Neuronal stem cell (in vitro differentiated cells): Measurements from ENCODE around the gene LHFPL2.
A peak's percentile ranks its signal among the peaks of the same experiment; 100 is the strongest.

Source experiments
- DNase-seq: peaks from one replicate; pipeline ENCODE4 v3.0.0-alpha.2; 2013; ENCODE audit warnings: low spot score
- H2AFZ ChIP-seq: one replicate; pipeline ENCODE4 v1.6.1; 2013; ENCODE audit warnings: mild to moderate bottlenecking, low read length, inconsistent platforms
- H2AK5ac ChIP-seq: 2 replicates; pipeline ENCODE4 v1.6.1; 2013; ENCODE audit warnings: low read depth, mild to moderate bottlenecking, inconsistent platforms, low read length, moderate library complexity, mixed read lengths
- H2BK120ac ChIP-seq: 2 replicates; pipeline ENCODE4 v1.6.1; 2013; ENCODE audit warnings: low read depth, mild to moderate bottlenecking, inconsistent platforms, low read length, moderate library complexity, mixed read lengths
- H2BK12ac ChIP-seq: one replicate; pipeline ENCODE4 v1.6.1; 2013; ENCODE audit warnings: low read length, inconsistent platforms
- H2BK15ac ChIP-seq: 2 replicates; pipeline ENCODE4 v1.6.1; 2013; ENCODE audit warnings: mild to moderate bottlenecking, low read length, inconsistent platforms, mixed read lengths
- H2BK5ac ChIP-seq: one replicate; pipeline ENCODE4 v1.6.1; 2013; ENCODE audit warnings: inconsistent platforms, mild to moderate bottlenecking, low read length, moderate library complexity
- H3K14ac ChIP-seq: one replicate; pipeline ENCODE4 v1.6.1; 2013; ENCODE audit warnings: low read length, inconsistent platforms
- H3K18ac ChIP-seq: 2 replicates; pipeline ENCODE4 v1.6.1; 2013; ENCODE audit warnings: low read length, inconsistent platforms
- H3K23ac ChIP-seq: 2 replicates; pipeline ENCODE4 v1.6.1; 2013; ENCODE audit warnings: low read depth, mild to moderate bottlenecking, mixed read lengths, low read length, inconsistent platforms; ENCODE audit not compliant: poor library complexity
- H3K27ac ChIP-seq: replicated peaks from 3 replicates; pipeline ENCODE4 v1.5.1; 2013; ENCODE audit warnings: low read length, inconsistent platforms
- H3K27me3 ChIP-seq, 3 experiments: 2 replicates each; pipeline ENCODE4 v1.6.1; 2013; ENCODE audit warnings: low read length in 3 of 3, mild to moderate bottlenecking in 2 of 3, inconsistent platforms in 1 of 3, low read depth in 1 of 3, mixed read lengths in 1 of 3, moderate library complexity in 1 of 3; ENCODE audit not compliant: control insufficient read depth in 3 of 3, insufficient read depth in 3 of 3
- H3K36me3 ChIP-seq, 2 donors: replicated peaks in 1 of 2; 2 replicates each; pipeline ENCODE4 v1.6.1; 2013; ENCODE audit warnings: low read length in 2 of 2; ENCODE audit not compliant: control insufficient read depth in 2 of 2, insufficient read depth in 2 of 2
- H3K4ac ChIP-seq: 2 replicates; pipeline ENCODE4 v1.6.1; 2013; ENCODE audit warnings: inconsistent platforms, mild to moderate bottlenecking, low read length, moderate library complexity
- H3K4me1 ChIP-seq, 2 donors: 1 replicate in 1 of 2; 2 replicates in 1 of 2; pipeline ENCODE4 v1.6.1; 2013; ENCODE audit warnings: low read length in 2 of 2, low read depth in 1 of 2; ENCODE audit not compliant: control insufficient read depth in 2 of 2, insufficient read depth in 1 of 2
- H3K4me2 ChIP-seq: one replicate; pipeline ENCODE4 v1.6.1; 2013; ENCODE audit warnings: mild to moderate bottlenecking, low read length, inconsistent platforms; ENCODE audit not compliant: insufficient read depth, poor library complexity, severe bottlenecking
- H3K4me3 ChIP-seq, 2 donors: 2 replicates each; pipeline ENCODE4 v1.5.1; 2013; ENCODE audit warnings: low read length in 2 of 2, mild to moderate bottlenecking in 2 of 2, inconsistent platforms in 1 of 2, moderate library complexity in 1 of 2
- H3K79me1 ChIP-seq: one replicate; pipeline ENCODE4 v1.6.1; 2013; ENCODE audit warnings: low read depth, mild to moderate bottlenecking, inconsistent platforms, low read length, moderate library complexity
- H3K9ac ChIP-seq: one replicate; pipeline ENCODE4 v1.6.1; 2013; ENCODE audit warnings: mild to moderate bottlenecking, low read depth, low read length, inconsistent platforms; ENCODE audit not compliant: poor library complexity
- H3K9me3 ChIP-seq, 2 donors: replicated peaks in 1 of 2; 2 replicates each; pipeline versions ENCODE3 to v1.6.1; 2013; ENCODE audit warnings: low read length in 2 of 2, mild to moderate bottlenecking in 2 of 2, inconsistent platforms in 1 of 2, low read depth in 1 of 2, mixed read lengths in 1 of 2, moderate library complexity in 1 of 2; ENCODE audit not compliant: control insufficient read depth in 2 of 2, insufficient read depth in 1 of 2
- H4K8ac ChIP-seq: one replicate; pipeline ENCODE4 v1.6.1; 2013; ENCODE audit warnings: low read depth, mild to moderate bottlenecking, inconsistent platforms, low read length, moderate library complexity
- H4K91ac ChIP-seq: one replicate; pipeline ENCODE4 v1.6.1; 2013; ENCODE audit warnings: low read length, low read depth, mild to moderate bottlenecking, inconsistent platforms; ENCODE audit not compliant: poor library complexity
- WGBS, 2 donors: extraction: QIAGEN DNeasy Blood & Tissue Kit; methylation state at CpG; one replicate each; pipeline ENCODE4 v1.1.7; 2013; ENCODE audit warnings: missing lambda C conversion rate in 2 of 2, mixed read lengths in 1 of 2; ENCODE audit not compliant: insufficient read length in 2 of 2, insufficient replicate concordance in 1 of 2; ENCODE audit errors: extremely low coverage in 2 of 2; 5-methylcytosine and 5-hydroxymethylcytosine counted together

The LHFPL2 gene

DNA sequence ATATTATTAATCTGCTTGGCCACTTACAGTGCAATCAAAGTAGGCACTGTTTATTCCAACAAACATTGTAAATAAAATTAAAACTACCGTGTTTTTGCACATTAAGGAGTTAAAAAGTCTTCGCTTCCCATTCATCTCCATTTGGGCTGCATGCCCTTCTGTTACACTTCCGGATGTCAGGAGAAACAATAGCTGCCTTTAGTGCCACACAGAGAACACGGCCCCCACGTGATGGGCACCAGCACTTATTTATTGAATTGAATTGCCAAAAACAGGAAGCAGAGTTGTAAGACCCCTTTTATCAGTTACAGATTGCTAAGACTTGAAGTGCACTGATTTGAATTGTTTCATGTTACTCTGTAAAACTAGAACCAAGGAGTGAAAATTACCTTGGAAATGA is 80.4 kb downstream of the LHFPL2 start:
- no peak for DNase-seq
- Histone ChIP-seq H3K18ac (no peak overlapping the region), H3K4ac (no peak overlapping the region), H2BK12ac (no peak overlapping the region), H2BK120ac (no peak overlapping the region), H3K27ac (no peak overlapping the region), H3K9ac (no peak overlapping the region), H4K91ac (no peak overlapping the region), H3K4me2 (no peak overlapping the region), H3K4me3 (no peak overlapping the region), H2AFZ (peak overlapping the region; percentile 65), H3K9me3 (peaks cover 0 to 3% of the 10 kb centered on the region in 2 donors), H2BK15ac (no peak overlapping the region), H3K14ac (no peak overlapping the region), H2BK5ac (no peak overlapping the region), H3K23ac (no peak overlapping the region), H3K36me3 (peaks cover 0 to 11% of the 10 kb centered on the region in 2 donors), H3K79me1 (no peaks in the 10 kb centered on the region), H4K8ac (no peak overlapping the region), H3K4me1 (peaks cover 11 to 23% of the 10 kb centered on the region in 2 donors), H2AK5ac (no peak overlapping the region), H3K27me3 (no peaks in the 10 kb centered on the region)
- WGBS, 2 donors, result no CpG with 5 or more reads among the region's 5 CpGs

- Histone ChIP-seq H2BK120ac (no peak overlapping the region), H2AFZ (no peak overlapping the region), H4K8ac (no peak overlapping the region), H3K9ac (no peak overlapping the region), H3K36me3 (peaks cover 0 to 11% of the 10 kb centered on the region in 2 donors), H4K91ac (no peak overlapping the region), H2BK15ac (no peak overlapping the region), H3K4ac (no peak overlapping the region), H3K4me2 (no peak overlapping the region), H2BK12ac (no peak overlapping the region), H3K27ac (no peak overlapping the region), H3K9me3 (peaks cover 0 to 3% of the 10 kb centered on the region in 2 donors), H2AK5ac (no peak overlapping the region), H3K27me3 (no peaks in the 10 kb centered on the region), H3K14ac (no peak overlapping the region), H3K4me1 (peaks cover 11 to 23% of the 10 kb centered on the region in 2 donors), H3K4me3 (no peak overlapping the region), H3K79me1 (no peaks in the 10 kb centered on the region), H3K23ac (no peak overlapping the region), H3K18ac (no peak overlapping the region), H2BK5ac (no peak overlapping the region)
- DNase-seq, result no peak
- no CpG with 5 or more reads among the region's 3 CpGs for WGBS, 2 donors
Observed at GRCh38 chr5:78567617-78568016, 81.0 kb downstream of the LHFPL2 start.

DNA sequence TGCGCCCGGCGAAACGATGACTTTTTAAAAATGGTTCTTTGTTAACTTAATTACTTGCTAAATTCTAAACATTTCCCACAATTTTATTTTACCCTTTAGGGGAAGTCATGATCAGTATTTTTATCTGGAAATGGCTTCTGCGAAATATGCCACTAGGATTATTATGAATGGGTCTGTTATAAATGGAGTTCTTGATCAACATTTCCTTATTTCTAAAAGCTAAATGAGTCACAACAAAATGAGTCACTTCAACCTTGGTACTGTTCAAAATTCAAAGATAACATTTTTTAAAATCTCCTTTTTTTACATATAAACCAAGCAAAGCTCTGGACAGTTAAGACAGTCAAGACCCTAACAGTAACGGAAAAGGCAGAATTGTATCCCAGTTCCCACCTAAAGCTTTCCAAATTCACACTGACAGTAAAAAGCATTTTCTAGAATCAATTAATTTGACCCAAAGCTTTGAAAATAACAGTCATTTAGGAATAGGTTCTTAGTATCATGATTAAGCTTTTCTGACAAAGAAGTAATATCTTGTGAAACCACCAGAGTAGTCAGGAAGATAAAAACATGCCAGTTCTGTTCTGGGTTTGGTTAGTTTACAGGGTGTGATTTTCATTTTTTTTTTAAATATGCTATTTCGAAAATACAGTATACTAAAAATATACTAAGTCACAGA is 81.7 kb downstream of the LHFPL2 start:
- no peak overlapping the region for H3K18ac ChIP-seq
- no peak overlapping the region for H3K14ac ChIP-seq
- H2BK5ac ChIP-seq, result no peak overlapping the region
- no peak overlapping the region for H2BK12ac ChIP-seq
- DNase-seq, result no peak
- H3K27me3 ChIP-seq, result no peaks in the 10 kb centered on the region
- no CpG with 5 or more reads among the region's 7 CpGs for WGBS, 2 donors
- H2BK15ac ChIP-seq, result no peak overlapping the region
- no peak overlapping the region for H4K8ac ChIP-seq
- no peak overlapping the region for H3K23ac ChIP-seq
- H3K36me3 ChIP-seq, result peaks cover 0 to 11% of the 10 kb centered on the region in 2 donors
- no peak overlapping the region for H4K91ac ChIP-seq
- H2BK120ac ChIP-seq, result no peak overlapping the region
- H3K4me3 ChIP-seq, result no peak overlapping the region
- H2AFZ ChIP-seq, result no peak overlapping the region
- peaks cover 0 to 3% of the 10 kb centered on the region in 2 donors for H3K9me3 ChIP-seq
- no peak overlapping the region for H3K9ac ChIP-seq
- H3K27ac ChIP-seq, result no peak overlapping the region
- H3K79me1 ChIP-seq, result no peaks in the 10 kb centered on the region
- peaks cover 13 to 23% of the 10 kb centered on the region in 2 donors for H3K4me1 ChIP-seq
- no peak overlapping the region for H3K4me2 ChIP-seq
- no peak overlapping the region for H3K4ac ChIP-seq
- H2AK5ac ChIP-seq, result no peak overlapping the region

DNA sequence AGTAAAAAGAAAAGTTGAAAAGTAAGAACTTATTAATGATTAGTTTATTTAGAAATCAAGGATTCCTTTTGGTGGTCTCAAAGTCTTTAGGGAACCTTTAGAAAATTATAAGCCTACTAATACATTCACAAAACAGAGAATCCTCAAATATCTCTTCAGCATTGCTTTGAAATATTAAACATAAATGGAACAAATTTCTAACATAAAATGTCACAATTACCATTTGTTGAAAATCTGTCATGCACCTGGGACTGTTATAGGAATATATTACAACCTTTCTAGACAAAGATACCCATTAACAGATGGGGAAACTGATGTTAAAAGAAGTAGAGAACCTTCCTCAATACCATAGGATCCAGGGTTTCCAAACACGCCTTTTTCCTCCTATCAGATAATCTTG is 83.2 kb downstream of the LHFPL2 start:
- Histone ChIP-seq H3K18ac (no peak overlapping the region), H3K27ac (no peak overlapping the region), H2BK12ac (no peak overlapping the region), H3K79me1 (no peaks in the 10 kb centered on the region), H2AK5ac (no peak overlapping the region), H4K8ac (no peak overlapping the region), H3K23ac (no peak overlapping the region), H3K9me3 (peaks cover 0 to 3% of the 10 kb centered on the region in 2 donors), H3K4ac (no peak overlapping the region), H2BK120ac (no peak overlapping the region), H3K27me3 (no peaks in the 10 kb centered on the region), H3K4me2 (no peak overlapping the region), H3K36me3 (peaks cover 0 to 11% of the 10 kb centered on the region in 2 donors), H3K4me3 (no peak overlapping the region), H3K4me1 (peaks cover 13 to 23% of the 10 kb centered on the region in 2 donors), H2BK15ac (no peak overlapping the region), H2AFZ (no peak overlapping the region), H3K9ac (no peak overlapping the region), H2BK5ac (no peak overlapping the region), H3K14ac (no peak overlapping the region), H4K91ac (no peak overlapping the region)
- WGBS, 2 donors, result no CpG with 5 or more reads among the region's 1 CpG
- no peak for DNase-seq
